NCI-H187 treated with DMSO at 0.1 percent for 48 hours (cell line): Measurements from ENCODE around the gene OPA1.

Experiments
- DNase-seq: peaks from one replicate; lab custom pipeline; 2025; lab: John Stamatoyannopoulos, UW

The OPA1 gene

GRCh38 chr3:193655831-193656433, 62.9 kb downstream of the OPA1 start:
- no peak for DNase-seq

GRCh38 chr3:193656445-193656844, 63.4 kb downstream of the OPA1 start:
- no peak for DNase-seq

GRCh38 chr3:193656878-193657282, 63.9 kb downstream of the OPA1 start:
- no peak for DNase-seq

GRCh38 chr3:193660171-193660570, 67.2 kb downstream of the OPA1 start:
- DNase-seq = no peak

DNA sequence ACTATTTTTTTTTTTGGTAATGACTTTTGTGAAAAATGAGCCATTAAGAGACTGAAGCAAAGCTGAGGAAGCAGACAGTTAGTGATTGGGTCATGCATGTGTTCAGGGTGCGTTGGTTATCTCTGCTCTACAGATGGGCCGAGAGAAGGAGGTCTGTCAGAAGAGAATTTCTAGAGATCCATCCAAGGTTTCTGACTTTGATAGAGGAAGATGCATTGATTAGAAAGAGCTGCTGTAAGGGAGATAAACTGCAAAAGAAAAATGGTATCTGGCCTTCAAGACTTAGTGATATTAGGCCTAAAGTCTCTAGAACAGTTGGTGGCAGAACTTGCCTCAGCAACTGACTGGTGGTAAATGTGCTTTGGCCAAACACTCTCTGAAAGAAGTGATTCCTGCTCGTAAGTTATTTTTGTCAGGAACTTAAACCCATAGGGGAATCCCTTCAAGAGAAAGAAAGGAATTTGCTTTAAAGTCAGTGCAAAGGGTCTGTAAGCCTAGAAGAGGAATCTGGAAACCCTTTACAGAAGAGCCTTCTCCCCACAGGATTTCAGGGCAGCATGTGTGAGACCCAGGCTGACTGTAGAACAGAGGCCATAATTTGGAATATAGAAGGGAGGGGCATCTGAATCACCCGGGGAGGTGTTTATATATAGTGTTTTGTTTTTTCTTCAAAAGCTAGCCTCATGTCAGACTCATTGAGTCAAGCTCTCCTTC, 67.8 kb downstream of the OPA1 start:
- no peak for DNase-seq

DNA sequence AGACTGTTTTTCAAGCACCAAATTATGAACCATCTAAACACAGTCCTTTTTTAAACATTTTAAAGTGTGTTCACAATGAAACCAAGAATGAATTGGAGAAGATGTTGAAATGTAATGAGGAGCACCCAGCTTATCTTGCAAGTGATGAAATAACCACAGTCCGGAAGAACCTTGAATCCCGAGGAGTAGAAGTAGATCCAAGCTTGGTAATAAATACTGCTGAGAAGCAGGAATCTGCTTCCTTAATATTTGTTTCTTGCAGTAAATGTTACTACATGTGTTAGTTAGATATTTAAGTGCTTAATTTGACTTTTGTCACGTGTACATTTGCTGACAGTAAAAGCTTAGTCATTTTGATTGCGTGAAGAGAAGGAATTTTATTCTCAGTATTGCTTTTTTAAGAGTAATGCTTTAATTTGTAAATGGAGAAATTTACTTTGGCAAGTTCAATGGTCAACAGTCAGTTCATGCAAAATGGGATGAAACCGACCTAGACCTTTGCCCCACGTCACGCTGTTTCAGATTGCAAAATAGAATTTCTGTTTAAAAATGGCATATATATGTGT, 69.8 kb downstream of the OPA1 start:
- DNase-seq = no peak

GRCh38 chr3:193665370-193665989, 72.5 kb downstream of the OPA1 start:
- no peak for DNase-seq

- DNase-seq = no peak
These were observed 80.8 kb downstream of the OPA1 start for GRCh38 chr3:193673845-193674244.

GRCh38 chr3:193674714-193675113, 81.7 kb downstream of the OPA1 start:
- no peak for DNase-seq

DNA sequence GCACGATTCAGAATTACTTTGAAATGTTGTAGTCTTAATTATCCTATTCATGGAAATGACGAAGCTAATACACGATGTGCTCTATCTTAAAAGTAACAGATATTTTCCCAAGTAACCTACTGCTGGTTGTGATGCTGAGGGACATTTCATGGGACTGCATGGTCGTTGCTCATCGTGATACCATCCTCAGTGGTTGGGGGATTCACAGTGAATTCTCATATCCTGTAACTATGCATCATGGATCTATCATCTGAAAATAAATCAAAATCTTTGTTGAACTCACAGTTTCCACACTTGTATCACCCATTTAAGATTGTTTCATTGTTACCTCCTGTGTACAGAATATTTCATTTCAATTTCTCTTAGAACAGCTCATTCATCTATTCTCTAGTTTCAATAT, 84.7 kb downstream of the OPA1 start:
- DNase-seq = no peak

GRCh38 chr3:193680220-193680619, 87.2 kb downstream of the OPA1 start:
- no peak for DNase-seq

GRCh38 chr3:193681631-193682030, 88.6 kb downstream of the OPA1 start:
- DNase-seq = no peak

GRCh38 chr3:193686665-193687483, 93.9 kb downstream of the OPA1 start:
- no peak for DNase-seq

- no peak for DNase-seq
These were observed 96.1 kb downstream of the OPA1 start for GRCh38 chr3:193688834-193689714.

- DNase-seq = no peak
These were observed 100.8 kb downstream of the OPA1 start for GRCh38 chr3:193693774-193694173.

- no peak for DNase-seq
These were observed 109.1 kb downstream of the OPA1 start for GRCh38 chr3:193701953-193702635.

DNA sequence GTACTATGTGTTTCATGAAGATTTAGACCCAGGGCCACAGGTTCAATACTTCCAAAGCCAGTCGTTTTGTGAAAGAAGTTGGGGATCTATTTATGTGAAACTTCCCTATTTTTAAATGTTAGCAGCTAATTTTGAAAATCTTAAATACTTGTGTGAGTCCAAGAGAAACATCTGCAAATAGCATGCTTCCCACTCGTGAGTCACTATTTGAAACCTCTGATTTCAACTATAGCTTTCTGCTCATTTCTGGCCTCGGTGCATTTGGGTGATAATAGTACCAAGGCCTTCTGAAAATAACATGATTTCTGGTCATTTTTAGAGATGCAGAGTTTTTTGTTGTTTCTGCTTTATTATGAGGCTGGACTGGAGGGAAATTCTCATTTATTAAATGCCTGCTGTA, 110.0 kb downstream of the OPA1 start:
- no peak for DNase-seq

- DNase-seq = no peak
These were observed 111.4 kb downstream of the OPA1 start for GRCh38 chr3:193704431-193704830.

- DNase-seq = no peak
These were observed 115.3 kb downstream of the OPA1 start for GRCh38 chr3:193708270-193708669.

DNA sequence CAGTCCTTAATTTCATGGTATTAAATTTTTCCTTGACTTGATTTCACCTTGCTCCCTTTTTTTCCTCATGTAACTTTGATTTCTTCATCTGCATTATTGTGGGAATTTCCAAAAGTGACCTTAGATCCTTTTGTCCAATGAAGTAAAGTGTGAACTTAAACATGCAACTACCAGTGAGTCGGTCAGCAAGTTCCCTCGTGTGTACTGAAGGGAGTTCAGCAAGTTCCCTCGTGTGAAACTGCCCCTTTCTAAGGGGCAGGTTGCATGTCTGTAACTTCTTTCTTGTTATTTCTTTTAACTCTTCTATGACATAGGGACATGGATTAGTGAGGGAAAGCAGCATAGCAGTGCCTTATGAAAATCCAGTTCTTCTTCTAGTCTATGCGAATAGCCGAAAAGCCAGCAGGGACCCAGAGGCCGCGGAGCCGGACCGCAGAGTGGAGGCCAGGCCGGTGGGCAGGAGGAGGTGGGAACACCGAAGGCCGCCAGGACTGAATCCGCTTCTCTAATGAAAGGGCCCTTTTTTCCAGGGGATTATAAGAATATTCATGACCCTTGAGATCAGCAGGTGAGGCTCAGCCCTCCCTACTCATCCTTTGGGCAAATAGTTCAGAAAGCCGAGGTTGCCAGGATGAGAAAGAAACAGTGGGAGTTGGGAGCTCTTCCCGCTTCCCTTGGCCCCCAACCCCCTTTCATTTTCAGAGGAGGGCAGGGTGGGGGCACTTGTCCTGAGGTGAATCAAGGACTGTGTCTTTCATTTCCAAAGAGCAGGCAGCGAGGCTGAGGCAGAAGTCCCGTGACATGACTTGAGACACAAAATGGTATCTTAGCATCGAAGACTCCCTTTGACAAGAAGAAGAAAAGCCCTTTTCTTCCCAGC, 117.5 kb downstream of the OPA1 start:
- DNase-seq = no peak
